Measurements from ENCODE around the gene HMGB4.

The HMGB4 gene

GRCh38 chr1:33863779-33864178 is at the start of gene HMGB4:
TSS of gene HMGB4 (plus strand) at chr1:33864079. CDS start at chr1:33864192, 113 bp downstream.
- H3K9me3 ChIP-seq (ENCODE audit: control insufficient read depth, low read length) = no peaks in the 10 kb centered on the region
- H3K9ac ChIP-seq (ENCODE audit: low read length) = no peak within 1 kb of the TSS
- H3K4me1 ChIP-seq (ENCODE audit: control insufficient read depth, insufficient read depth, low read length) = no peaks in the 10 kb centered on the region
- no peaks in the 10 kb centered on the region for H3K36me3 ChIP-seq (ENCODE audit: control insufficient read depth, insufficient read depth, low read length)
- no peak within 1 kb of the TSS for H3K4me3 ChIP-seq (ENCODE audit: low read length)
- no peaks in the 10 kb centered on the region for H3K27me3 ChIP-seq (ENCODE audit: control insufficient read depth, insufficient read depth, low read length)

GRCh38 chr1:33814166-33814565 is 49.7 kb upstream of the HMGB4 start:
- Histone ChIP-seq H3K36me3 (ENCODE audit: control insufficient read depth, insufficient read depth, low read length) (no peaks in the 10 kb centered on the region), H3K27me3 (ENCODE audit: control insufficient read depth, insufficient read depth, low read length) (no peaks in the 10 kb centered on the region), H3K9me3 (ENCODE audit: control insufficient read depth, low read length) (no peaks in the 10 kb centered on the region), H3K4me1 (ENCODE audit: control insufficient read depth, insufficient read depth, low read length) (no peaks in the 10 kb centered on the region), H3K9ac (ENCODE audit: low read length) (no peak overlapping the region), H3K4me3 (ENCODE audit: low read length) (no peak overlapping the region)

GRCh38 chr1:33815061-33815460 is 48.8 kb upstream of the HMGB4 start:
- no peak overlapping the region for H3K9ac ChIP-seq (ENCODE audit: low read length)
- H3K9me3 ChIP-seq (ENCODE audit: control insufficient read depth, low read length) = no peaks in the 10 kb centered on the region
- no peaks in the 10 kb centered on the region for H3K36me3 ChIP-seq (ENCODE audit: control insufficient read depth, insufficient read depth, low read length)
- no peak overlapping the region for H3K4me3 ChIP-seq (ENCODE audit: low read length)
- H3K4me1 ChIP-seq (ENCODE audit: control insufficient read depth, insufficient read depth, low read length) = no peaks in the 10 kb centered on the region
- H3K27me3 ChIP-seq (ENCODE audit: control insufficient read depth, insufficient read depth, low read length) = no peaks in the 10 kb centered on the region

- Histone ChIP-seq H3K4me3 (ENCODE audit: low read length) (no peak overlapping the region), H3K9me3 (ENCODE audit: control insufficient read depth, low read length) (no peaks in the 10 kb centered on the region), H3K27me3 (ENCODE audit: control insufficient read depth, insufficient read depth, low read length) (no peaks in the 10 kb centered on the region), H3K9ac (ENCODE audit: low read length) (no peak overlapping the region), H3K4me1 (ENCODE audit: control insufficient read depth, insufficient read depth, low read length) (no peaks in the 10 kb centered on the region), H3K36me3 (ENCODE audit: control insufficient read depth, insufficient read depth, low read length) (no peaks in the 10 kb centered on the region)
Observed at GRCh38 chr1:33818071-33818470, 45.8 kb upstream of the HMGB4 start.

GRCh38 chr1:33819290-33819912 is 44.5 kb upstream of the HMGB4 start:
- no peaks in the 10 kb centered on the region for H3K36me3 ChIP-seq (ENCODE audit: control insufficient read depth, insufficient read depth, low read length)
- no peaks in the 10 kb centered on the region for H3K27me3 ChIP-seq (ENCODE audit: control insufficient read depth, insufficient read depth, low read length)
- no peaks in the 10 kb centered on the region for H3K4me1 ChIP-seq (ENCODE audit: control insufficient read depth, insufficient read depth, low read length)
- H3K9me3 ChIP-seq (ENCODE audit: control insufficient read depth, low read length) = no peaks in the 10 kb centered on the region
- H3K9ac ChIP-seq (ENCODE audit: low read length) = no peak overlapping the region
- H3K4me3 ChIP-seq (ENCODE audit: low read length) = no peak overlapping the region

GRCh38 chr1:33819913-33820311 is 44.0 kb upstream of the HMGB4 start:
- Histone ChIP-seq H3K9ac (ENCODE audit: low read length) (no peak overlapping the region), H3K4me3 (ENCODE audit: low read length) (no peak overlapping the region), H3K27me3 (ENCODE audit: control insufficient read depth, insufficient read depth, low read length) (no peaks in the 10 kb centered on the region), H3K4me1 (ENCODE audit: control insufficient read depth, insufficient read depth, low read length) (no peaks in the 10 kb centered on the region), H3K9me3 (ENCODE audit: control insufficient read depth, low read length) (no peaks in the 10 kb centered on the region), H3K36me3 (ENCODE audit: control insufficient read depth, insufficient read depth, low read length) (no peaks in the 10 kb centered on the region)

- Histone ChIP-seq H3K4me3 (ENCODE audit: low read length) (no peak overlapping the region), H3K27me3 (ENCODE audit: control insufficient read depth, insufficient read depth, low read length) (no peaks in the 10 kb centered on the region), H3K9me3 (ENCODE audit: control insufficient read depth, low read length) (no peaks in the 10 kb centered on the region), H3K4me1 (ENCODE audit: control insufficient read depth, insufficient read depth, low read length) (no peaks in the 10 kb centered on the region), H3K9ac (ENCODE audit: low read length) (no peak overlapping the region), H3K36me3 (ENCODE audit: control insufficient read depth, insufficient read depth, low read length) (no peaks in the 10 kb centered on the region)
Observed at GRCh38 chr1:33820804-33821203, 43.1 kb upstream of the HMGB4 start.

GRCh38 chr1:33821291-33821690 is 42.6 kb upstream of the HMGB4 start:
- Histone ChIP-seq H3K27me3 (ENCODE audit: control insufficient read depth, insufficient read depth, low read length) (no peaks in the 10 kb centered on the region), H3K4me1 (ENCODE audit: control insufficient read depth, insufficient read depth, low read length) (no peaks in the 10 kb centered on the region), H3K9me3 (ENCODE audit: control insufficient read depth, low read length) (no peaks in the 10 kb centered on the region), H3K9ac (ENCODE audit: low read length) (no peak overlapping the region), H3K36me3 (ENCODE audit: control insufficient read depth, insufficient read depth, low read length) (no peaks in the 10 kb centered on the region), H3K4me3 (ENCODE audit: low read length) (no peak overlapping the region)

- Histone ChIP-seq H3K36me3 (ENCODE audit: control insufficient read depth, insufficient read depth, low read length) (no peaks in the 10 kb centered on the region), H3K27me3 (ENCODE audit: control insufficient read depth, insufficient read depth, low read length) (no peaks in the 10 kb centered on the region), H3K4me3 (ENCODE audit: low read length) (no peak overlapping the region), H3K4me1 (ENCODE audit: control insufficient read depth, insufficient read depth, low read length) (no peaks in the 10 kb centered on the region), H3K9me3 (ENCODE audit: control insufficient read depth, low read length) (no peaks in the 10 kb centered on the region), H3K9ac (ENCODE audit: low read length) (no peak overlapping the region)
Observed at GRCh38 chr1:33822396-33822795, 41.5 kb upstream of the HMGB4 start.

- Histone ChIP-seq H3K9ac (ENCODE audit: low read length) (no peak overlapping the region), H3K36me3 (ENCODE audit: control insufficient read depth, insufficient read depth, low read length) (no peaks in the 10 kb centered on the region), H3K4me3 (ENCODE audit: low read length) (no peak overlapping the region), H3K4me1 (ENCODE audit: control insufficient read depth, insufficient read depth, low read length) (no peaks in the 10 kb centered on the region), H3K27me3 (ENCODE audit: control insufficient read depth, insufficient read depth, low read length) (no peaks in the 10 kb centered on the region), H3K9me3 (ENCODE audit: control insufficient read depth, low read length) (no peaks in the 10 kb centered on the region)
Observed at GRCh38 chr1:33823401-33823800, 40.5 kb upstream of the HMGB4 start.

- Histone ChIP-seq H3K27me3 (ENCODE audit: control insufficient read depth, insufficient read depth, low read length) (no peaks in the 10 kb centered on the region), H3K9me3 (ENCODE audit: control insufficient read depth, low read length) (no peaks in the 10 kb centered on the region), H3K4me1 (ENCODE audit: control insufficient read depth, insufficient read depth, low read length) (no peaks in the 10 kb centered on the region), H3K36me3 (ENCODE audit: control insufficient read depth, insufficient read depth, low read length) (no peaks in the 10 kb centered on the region), H3K9ac (ENCODE audit: low read length) (no peak overlapping the region), H3K4me3 (ENCODE audit: low read length) (no peak overlapping the region)
Observed at GRCh38 chr1:33823830-33824229, 40.0 kb upstream of the HMGB4 start.

- no peaks in the 10 kb centered on the region for H3K36me3 ChIP-seq (ENCODE audit: control insufficient read depth, insufficient read depth, low read length)
- H3K9ac ChIP-seq (ENCODE audit: low read length) = no peak overlapping the region
- no peaks in the 10 kb centered on the region for H3K4me1 ChIP-seq (ENCODE audit: control insufficient read depth, insufficient read depth, low read length)
- no peaks in the 10 kb centered on the region for H3K27me3 ChIP-seq (ENCODE audit: control insufficient read depth, insufficient read depth, low read length)
- no peaks in the 10 kb centered on the region for H3K9me3 ChIP-seq (ENCODE audit: control insufficient read depth, low read length)
- H3K4me3 ChIP-seq (ENCODE audit: low read length) = no peak overlapping the region
Observed at GRCh38 chr1:33824321-33824720, 39.6 kb upstream of the HMGB4 start.

- no peaks in the 10 kb centered on the region for H3K9me3 ChIP-seq (ENCODE audit: control insufficient read depth, low read length)
Observed at GRCh38 chr1:33824971-33825370, 38.9 kb upstream of the HMGB4 start.

More at GRCh38 chr1:33824971-33825370, 38.9 kb upstream of the HMGB4 start:
- Histone ChIP-seq H3K4me3 (ENCODE audit: low read length) (no peak overlapping the region), H3K4me1 (ENCODE audit: control insufficient read depth, insufficient read depth, low read length) (no peaks in the 10 kb centered on the region), H3K36me3 (ENCODE audit: control insufficient read depth, insufficient read depth, low read length) (no peaks in the 10 kb centered on the region), H3K9ac (ENCODE audit: low read length) (no peak overlapping the region), H3K27me3 (ENCODE audit: control insufficient read depth, insufficient read depth, low read length) (no peaks in the 10 kb centered on the region)
